GM19328 (cell line): ENCODE results near the gene CGB7.

Experiments
- ATAC-seq: cut with Tn5 transposase; IDR thresholded peaks from one replicate; pipeline ENCODE4 v1.9.1; 2021; ENCODE audit warnings: mild to moderate bottlenecking, moderate library complexity; ENCODE audit not compliant: unreplicated experiment

Gene CGB7

DNA sequence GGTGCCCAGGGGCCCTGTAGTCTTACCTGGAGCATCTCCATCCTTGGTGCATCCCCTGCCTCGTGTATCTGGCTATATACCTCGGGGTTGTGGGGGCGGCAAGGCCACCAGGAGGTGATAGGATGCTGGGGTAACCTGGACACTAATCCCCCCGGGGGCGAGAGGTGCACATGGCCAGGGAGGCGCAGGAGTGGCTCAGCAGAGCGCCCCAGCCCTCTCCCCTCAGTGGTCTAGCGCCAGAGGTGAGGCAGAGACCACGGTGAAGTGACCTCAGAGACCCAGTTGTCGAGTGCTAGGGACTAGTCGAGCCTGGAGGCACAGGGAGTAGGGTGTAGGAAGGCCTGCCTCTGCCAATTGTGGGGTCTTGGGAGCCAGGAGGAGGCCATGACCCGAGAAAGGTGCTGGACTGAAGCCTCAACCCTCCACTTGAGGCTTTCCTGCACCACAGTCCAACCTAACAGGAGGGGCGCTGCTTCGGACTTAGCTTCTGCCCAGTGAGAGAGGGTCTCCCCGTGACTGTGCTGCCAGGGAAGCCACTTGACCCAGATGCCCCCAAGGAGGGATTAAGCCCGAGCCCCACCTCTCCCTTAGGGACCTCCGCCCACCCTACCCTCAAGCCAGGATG is 40.4 kb downstream of the CGB7 start, which contains the start of gene LHB:
TSS of gene LHB (minus strand) at position 51 of the 625 bp plus-strand sequence. CDS start at position 41, 10 bp downstream.
- no peak for ATAC-seq

DNA sequence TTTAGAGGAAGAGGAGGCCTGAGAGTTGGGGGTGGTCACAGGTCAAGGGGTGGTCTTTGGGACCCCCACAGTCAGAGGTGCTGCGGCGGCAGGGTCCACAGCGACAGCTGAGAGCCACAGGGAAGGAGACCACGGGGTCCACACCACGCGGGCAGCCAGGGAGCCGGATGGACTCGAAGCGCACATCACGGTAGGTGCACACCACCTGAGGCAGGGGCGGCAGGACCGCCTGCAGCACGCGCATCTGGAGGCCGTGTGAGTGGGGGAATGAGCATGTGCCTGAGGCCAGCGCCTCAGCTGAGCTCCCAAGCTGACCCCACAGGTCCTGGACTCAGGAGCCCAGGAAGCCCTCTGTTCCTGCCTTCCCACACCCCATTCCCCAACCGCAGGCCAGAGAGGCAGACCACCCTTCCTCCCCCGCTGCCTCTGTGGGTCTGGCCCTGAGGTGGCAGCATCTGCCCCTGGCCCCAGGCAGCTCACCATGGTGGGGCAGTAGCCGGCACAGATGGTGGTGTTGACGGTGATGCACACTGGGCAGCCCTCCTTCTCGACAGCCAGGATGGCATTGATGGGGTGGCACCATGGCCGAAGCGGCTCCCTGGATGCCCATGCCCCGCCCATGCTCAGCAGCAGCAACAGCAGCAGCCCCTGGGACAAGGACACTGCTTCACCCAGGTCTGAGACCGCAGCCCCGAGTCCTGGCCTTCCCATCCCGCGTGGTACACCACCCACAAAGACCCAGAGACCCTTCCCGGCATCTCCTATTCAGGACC is 41.3 kb downstream of the CGB7 start:
- no peak for ATAC-seq

DNA sequence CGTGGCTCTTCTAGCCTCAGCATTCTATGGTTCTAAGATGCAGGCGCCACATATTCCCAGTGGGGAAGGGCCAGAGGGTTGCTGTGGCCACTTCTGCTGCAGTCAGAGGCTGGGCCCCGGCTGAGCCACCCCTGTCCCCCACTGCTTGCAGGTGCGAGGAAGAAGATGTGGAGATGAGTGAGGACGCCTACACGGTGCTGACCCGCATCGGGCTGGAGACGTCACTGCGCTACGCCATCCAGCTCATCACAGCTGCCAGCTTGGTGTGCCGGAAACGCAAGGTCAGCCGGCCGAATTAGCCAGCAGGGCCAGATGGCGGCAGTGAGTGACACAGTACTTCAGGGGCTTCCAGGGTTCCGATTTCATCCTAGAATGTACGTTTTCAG is 42.7 kb downstream of the CGB7 start:
- no peak for ATAC-seq

DNA sequence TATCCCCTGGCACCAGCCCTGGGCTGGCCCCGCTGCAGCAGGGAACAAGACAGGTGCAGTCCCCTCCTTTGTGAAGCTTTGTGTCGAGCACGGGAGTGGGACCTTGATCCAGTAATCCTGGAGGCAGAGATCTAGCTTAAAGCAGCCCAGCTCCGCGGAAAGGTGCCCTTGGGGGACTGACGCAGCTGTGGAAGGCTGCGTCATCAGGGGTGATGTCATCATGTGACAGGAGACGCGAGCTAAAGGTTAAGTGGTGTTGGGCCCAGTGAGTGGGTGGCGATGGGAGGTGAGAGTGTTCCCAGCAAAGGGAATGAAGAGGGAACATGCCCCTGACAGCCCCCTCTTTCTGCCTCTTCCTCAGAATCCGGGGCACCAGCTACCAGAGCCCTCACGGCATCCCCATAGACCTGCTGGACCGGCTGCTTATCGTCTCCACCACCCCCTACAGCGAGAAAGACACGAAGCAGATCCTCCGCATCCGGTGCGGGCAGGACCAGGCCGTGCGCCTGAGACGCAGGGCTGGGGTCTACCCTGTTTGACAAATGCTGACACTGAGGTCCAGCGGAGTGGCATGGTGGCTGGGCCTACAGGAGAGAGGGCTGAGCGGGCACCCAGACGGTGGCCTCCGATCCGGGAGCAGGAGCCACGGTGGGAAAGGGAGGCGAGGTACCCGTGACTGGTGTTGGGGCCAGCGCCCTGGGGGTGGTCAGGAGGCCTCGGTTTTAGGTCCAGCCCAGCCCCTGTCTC is 43.3 kb downstream of the CGB7 start:
- ATAC-seq, result no peak

DNA sequence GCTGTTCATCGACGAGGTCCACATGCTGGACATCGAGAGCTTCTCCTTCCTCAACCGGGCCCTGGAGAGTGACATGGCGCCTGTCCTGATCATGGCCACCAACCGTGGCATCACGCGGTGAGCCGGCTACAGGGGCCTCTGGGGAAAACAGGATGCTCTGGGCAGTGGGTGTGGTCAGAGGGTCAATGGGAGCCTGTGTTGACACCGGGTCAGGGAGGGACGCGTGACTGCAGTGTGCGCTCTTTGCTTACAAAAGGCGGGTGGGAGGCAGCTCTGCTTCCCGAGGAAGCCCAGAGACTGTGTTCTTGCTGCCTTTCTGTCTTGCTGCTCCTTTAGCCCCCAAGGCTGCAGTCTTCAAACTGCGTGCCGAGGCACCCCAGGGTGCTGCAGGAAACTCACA is 46.4 kb downstream of the CGB7 start:
- no peak for ATAC-seq

DNA sequence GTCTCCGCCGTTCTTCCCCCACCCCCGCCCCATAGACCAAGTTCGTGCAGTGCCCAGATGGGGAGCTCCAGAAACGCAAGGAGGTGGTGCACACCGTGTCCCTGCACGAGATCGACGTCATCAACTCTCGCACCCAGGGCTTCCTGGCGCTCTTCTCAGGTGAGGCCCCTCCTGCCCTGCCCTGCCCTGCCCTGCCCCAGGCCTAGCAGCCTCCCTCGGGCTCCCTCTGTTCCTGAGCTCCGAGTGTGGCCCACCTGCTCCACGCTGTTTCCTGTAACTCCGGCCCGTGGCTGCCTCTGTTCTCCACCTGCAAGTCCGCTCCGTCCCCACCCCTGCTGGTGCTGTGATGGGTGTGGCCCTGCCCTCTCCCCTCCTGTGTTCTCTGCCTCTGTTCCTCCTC is 47.1 kb downstream of the CGB7 start:
- no peak for ATAC-seq

DNA sequence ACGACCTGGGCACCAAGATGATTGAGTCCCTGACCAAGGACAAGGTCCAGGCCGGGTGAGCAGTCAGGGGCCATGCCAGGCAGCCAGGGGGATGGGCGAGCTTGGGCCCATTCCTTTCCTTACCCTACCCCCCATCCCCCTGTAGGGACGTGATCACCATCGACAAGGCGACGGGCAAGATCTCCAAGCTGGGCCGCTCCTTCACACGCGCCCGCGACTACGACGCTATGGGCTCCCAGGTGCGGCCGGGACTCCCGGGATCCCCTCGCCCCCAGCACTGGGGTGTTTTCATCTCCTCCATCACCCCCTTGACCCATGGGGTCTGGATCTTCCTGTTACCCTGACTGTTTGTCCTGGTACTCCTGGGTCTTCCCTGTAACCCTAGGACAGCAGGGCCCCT is 47.7 kb downstream of the CGB7 start:
- no peak for ATAC-seq

DNA sequence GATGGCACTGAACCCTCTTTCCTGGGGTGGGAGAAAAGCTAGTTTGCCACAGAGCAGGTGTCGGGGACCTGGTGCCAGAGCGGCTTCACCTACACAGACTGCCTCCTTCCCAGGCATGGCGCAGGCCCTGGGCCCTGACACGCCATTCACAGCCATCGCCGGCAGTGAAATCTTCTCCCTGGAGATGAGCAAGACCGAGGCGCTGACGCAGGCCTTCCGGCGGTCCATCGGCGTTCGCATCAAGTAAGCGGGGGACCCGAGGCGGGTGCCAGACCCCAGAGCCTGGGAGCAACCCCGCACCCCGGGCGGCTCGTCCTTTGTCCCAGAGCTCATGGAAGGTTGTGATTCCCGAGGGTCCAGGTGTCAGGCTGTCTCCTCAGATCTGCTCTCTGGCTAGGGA is 50.6 kb downstream of the CGB7 start:
- no peak for ATAC-seq

DNA sequence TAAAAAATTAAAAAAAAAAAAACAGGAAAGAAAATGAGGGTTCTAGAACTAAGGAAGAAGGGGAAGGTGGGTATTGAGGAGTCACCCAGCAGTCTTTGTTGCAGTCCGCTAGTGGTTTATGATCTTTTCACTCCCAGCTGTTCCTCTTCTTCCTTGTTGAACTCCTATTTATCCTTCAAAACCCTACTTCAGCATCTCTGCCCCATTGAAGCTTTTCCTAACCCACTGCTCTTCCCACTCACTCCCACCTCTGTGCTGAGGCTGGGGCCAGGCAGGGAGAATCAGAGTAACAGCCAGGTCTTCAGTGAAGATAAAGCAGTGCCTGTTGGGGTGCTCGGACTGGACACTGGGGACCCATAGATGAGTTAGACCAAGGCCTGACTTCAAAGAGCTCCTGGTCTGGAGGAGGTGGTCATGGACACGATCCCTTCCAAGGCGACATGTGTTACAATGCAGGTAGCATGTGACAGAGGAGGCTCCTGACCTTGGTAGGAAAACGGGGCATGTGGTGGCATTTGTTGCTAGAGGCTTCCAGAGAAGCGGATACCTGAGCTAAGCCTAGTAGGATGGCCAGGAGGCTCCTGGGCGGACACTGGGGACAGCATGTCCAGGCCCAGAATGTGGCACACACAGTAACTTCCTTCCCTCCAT is 52.5 kb downstream of the CGB7 start:
- ATAC-seq, result no peak
